Measurements from ENCODE around the gene ATPAF2.
A peak's percentile ranks its signal among the peaks of the same experiment; 100 is the strongest.

ATPAF2 gene

DNA sequence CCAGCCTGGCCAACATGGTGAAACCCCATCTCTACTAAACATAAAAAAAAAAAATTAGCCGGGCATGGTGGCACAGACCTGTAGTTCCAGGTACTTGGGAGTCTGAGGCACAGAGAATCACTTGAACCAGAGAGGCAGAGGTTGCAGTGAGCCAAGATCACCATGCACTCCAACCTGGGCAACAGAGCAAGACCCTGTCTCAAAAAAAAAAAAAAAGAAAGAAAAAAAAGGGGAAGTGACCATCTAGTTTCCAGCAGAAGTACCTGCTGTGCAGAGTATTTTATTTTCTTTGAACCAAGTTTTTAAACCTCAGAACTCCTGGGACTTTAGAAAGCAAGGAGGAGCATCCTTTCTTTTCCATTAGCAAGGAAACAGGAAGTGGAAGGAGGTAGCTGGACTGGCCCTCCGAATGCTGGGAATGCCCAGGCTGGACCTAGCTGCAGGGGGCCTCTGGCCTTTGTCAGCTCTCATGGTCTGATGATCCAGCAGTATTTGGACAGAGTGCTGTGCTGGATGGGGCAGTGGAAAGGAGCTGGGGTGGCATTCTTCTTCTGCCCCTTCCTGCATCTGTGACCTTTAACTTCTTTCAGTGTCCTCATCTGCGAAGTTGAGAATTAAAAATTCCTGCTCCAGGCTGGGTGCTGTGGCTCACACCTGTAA is 6.9 kb upstream of the ATPAF2 start:
- H3K27ac Mint-ChIP-seq, result no peak overlapping the region
- H3K36me3 Mint-ChIP-seq, result peaks cover 7% of the 10 kb centered on the region
- H3K27me3 Mint-ChIP-seq, result no peaks in the 10 kb centered on the region
- H3K9me3 Mint-ChIP-seq (ENCODE audit: low read depth), result no peaks in the 10 kb centered on the region
- no peak overlapping the region for H3K4me3 Mint-ChIP-seq
- H3K4me1 Mint-ChIP-seq (ENCODE audit: low read depth), result peaks cover 20% of the 10 kb centered on the region

DNA sequence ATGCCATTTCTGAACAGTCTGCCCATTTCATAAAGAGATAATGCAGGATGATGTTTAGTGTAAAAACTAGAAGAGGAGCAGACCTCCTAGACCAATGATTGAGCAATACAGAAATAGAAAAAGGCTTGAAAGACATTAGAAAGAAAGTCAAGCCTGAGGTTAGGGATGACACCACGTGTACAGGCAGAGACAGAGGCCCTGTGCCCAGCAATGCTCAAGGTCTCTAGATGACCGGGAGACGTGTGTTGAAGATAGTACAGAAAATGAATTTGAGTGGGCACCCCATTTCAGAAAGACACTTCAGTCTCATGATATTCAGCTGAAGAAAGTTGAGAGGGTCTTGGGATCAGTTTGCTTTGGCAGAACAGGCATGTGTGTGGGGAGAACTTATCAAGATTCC is 5.6 kb upstream of the ATPAF2 start:
- Mint-ChIP-seq H3K9me3 (ENCODE audit: low read depth) (no peaks in the 10 kb centered on the region), H3K4me3 (no peak overlapping the region), H3K27me3 (no peaks in the 10 kb centered on the region), H3K36me3 (peaks cover 5% of the 10 kb centered on the region), H3K27ac (no peak overlapping the region), H3K4me1 (ENCODE audit: low read depth) (peaks cover 28% of the 10 kb centered on the region)

DNA sequence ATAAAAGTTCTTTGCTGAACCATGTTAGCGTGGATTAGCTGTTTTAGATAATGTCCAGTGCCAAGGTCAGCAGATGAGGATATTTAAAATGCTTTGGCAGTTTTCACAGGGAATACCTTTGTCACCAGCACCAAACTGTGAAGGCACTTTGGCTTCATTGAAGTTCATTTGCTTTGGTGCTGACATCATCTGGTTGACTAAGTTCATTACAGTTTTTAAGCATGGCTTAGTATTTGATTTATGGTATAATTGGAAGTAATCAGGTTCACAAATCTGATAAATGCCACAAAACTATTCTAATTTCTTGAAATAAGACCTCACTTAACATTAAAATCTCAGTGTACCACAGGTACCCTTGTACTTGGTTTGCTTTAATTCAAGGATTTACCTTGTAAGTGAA is 4.5 kb upstream of the ATPAF2 start:
- no peaks in the 10 kb centered on the region for H3K9me3 Mint-ChIP-seq (ENCODE audit: low read depth)
- H3K4me1 Mint-ChIP-seq (ENCODE audit: low read depth), result peaks cover 30% of the 10 kb centered on the region
- H3K27me3 Mint-ChIP-seq, result no peaks in the 10 kb centered on the region
- H3K36me3 Mint-ChIP-seq, result peaks cover 5% of the 10 kb centered on the region
- H3K27ac Mint-ChIP-seq, result no peak overlapping the region
- no peak overlapping the region for H3K4me3 Mint-ChIP-seq

DNA sequence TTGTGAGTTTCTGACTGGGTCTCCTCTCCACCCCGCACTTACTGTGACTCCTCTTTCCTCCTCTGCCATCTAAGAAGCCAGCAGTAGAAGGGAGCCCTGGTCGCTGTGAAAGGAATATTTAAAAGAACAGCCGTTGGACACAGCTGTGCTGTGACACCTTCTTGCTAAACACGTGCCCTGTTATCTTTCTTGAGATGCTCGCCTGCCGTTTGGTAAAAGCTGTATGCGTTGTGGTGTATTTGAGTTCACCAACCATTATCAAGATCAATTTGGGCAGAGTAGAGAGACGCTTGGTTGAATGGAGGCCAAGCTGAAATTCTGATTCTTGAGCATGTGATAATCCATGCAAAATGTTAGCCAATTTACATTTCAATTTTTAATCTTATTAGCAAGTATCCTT is 4.0 kb upstream of the ATPAF2 start:
- Mint-ChIP-seq H3K9me3 (ENCODE audit: low read depth) (no peaks in the 10 kb centered on the region), H3K4me1 (ENCODE audit: low read depth) (peaks cover 35% of the 10 kb centered on the region), H3K36me3 (peaks cover 5% of the 10 kb centered on the region), H3K27ac (no peak overlapping the region), H3K27me3 (no peaks in the 10 kb centered on the region), H3K4me3 (no peak overlapping the region)

DNA sequence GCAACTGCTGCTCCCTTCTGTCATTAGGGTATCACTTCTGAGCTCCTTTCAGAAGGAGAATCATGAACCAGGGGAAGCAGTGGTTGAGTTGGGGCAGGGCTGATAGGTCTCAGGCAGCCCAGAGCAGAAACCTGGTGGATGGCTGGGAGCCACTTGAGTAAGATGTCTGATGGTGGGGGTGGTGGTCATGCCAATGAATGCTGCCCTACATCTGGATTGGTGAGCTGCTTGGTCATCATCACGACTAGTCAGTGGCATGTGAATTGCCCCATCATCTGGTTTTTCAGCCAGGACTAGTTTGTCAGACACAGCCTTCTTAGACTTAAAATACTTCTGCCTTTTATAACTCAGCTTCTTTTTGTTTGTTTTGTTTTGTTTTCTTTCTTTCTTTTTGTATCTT is 2.8 kb upstream of the ATPAF2 start:
- H3K4me3 Mint-ChIP-seq, result peak overlapping the region; percentile 91
- H3K4me1 Mint-ChIP-seq (ENCODE audit: low read depth), result peaks cover 45% of the 10 kb centered on the region

GRCh38 chr17:18040261-18040858 is 1.4 kb upstream of the ATPAF2 start:
- Mint-ChIP-seq H3K36me3 (peaks cover 3% of the 10 kb centered on the region), H3K27me3 (no peaks in the 10 kb centered on the region), H3K9me3 (ENCODE audit: low read depth) (no peaks in the 10 kb centered on the region), H3K27ac (peak overlapping the region; percentile 87), H3K4me3 (peak overlapping the region; percentile 91), H3K4me1 (ENCODE audit: low read depth) (peaks cover 48% of the 10 kb centered on the region)

More for the DNA sequence above, 2.8 kb upstream of the ATPAF2 start:
- Mint-ChIP-seq H3K36me3 (peaks cover 3% of the 10 kb centered on the region), H3K9me3 (ENCODE audit: low read depth) (no peaks in the 10 kb centered on the region), H3K27me3 (no peaks in the 10 kb centered on the region), H3K27ac (peak overlapping the region; percentile 74)

DNA sequence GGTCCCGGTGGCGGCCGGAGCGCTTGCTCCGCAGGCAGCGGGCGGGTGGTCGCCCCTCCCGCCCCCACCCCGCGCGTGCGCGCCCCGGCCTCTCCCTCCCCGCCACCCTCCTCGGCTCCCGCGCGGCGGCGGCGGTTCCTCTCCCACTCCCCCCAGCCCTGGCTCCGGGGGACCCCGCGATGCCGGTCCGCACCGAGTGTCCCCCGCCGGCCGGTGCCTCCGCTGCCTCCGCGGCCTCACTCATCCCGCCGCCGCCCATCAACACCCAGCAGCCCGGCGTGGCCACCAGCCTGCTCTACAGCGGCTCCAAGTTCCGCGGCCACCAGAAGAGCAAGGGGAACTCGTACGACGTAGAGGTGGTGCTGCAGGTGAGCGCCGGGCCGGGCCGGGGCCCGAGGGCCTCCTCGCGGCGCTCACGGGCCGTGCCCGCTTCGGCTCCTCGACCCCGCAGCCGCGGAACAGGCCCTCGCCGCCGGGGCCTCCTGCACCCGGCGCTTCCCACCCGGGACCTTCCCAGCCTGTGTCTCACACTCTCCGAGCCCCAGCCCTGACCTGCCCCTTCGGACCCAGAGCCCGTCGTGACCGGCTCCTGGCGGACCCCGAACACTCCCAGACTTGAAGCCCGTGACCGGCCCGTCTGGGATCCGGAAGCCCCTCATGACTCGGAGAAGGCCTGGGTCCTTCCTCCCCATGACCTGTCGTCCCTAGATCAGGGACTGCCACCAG is 730 bp upstream of the ATPAF2 start:
- peak overlapping the region; percentile 87 for H3K27ac Mint-ChIP-seq
- H3K4me1 Mint-ChIP-seq (ENCODE audit: low read depth), result peaks cover 50% of the 10 kb centered on the region
- H3K36me3 Mint-ChIP-seq, result peaks cover 2% of the 10 kb centered on the region
- no peaks in the 10 kb centered on the region for H3K27me3 Mint-ChIP-seq
- no peaks in the 10 kb centered on the region for H3K9me3 Mint-ChIP-seq (ENCODE audit: low read depth)
- H3K4me3 Mint-ChIP-seq, result peak overlapping the region; percentile 97

- peak overlapping the region; percentile 97 for H3K4me3 Mint-ChIP-seq
- H3K27me3 Mint-ChIP-seq, result no peaks in the 10 kb centered on the region
Observed at GRCh38 chr17:18038149-18038850, 668 bp downstream of the ATPAF2 start.

GRCh38 chr17:18037486-18037885 is 1.5 kb downstream of the ATPAF2 start:
- H3K4me1 Mint-ChIP-seq (ENCODE audit: low read depth), result peaks cover 55% of the 10 kb centered on the region
- H3K27ac Mint-ChIP-seq, result peak overlapping the region; percentile 95

More at GRCh38 chr17:18038149-18038850, 668 bp downstream of the ATPAF2 start:
- Mint-ChIP-seq H3K9me3 (ENCODE audit: low read depth) (no peaks in the 10 kb centered on the region), H3K36me3 (no peaks in the 10 kb centered on the region), H3K27ac (peak overlapping the region; percentile 95), H3K4me1 (ENCODE audit: low read depth) (peaks cover 54% of the 10 kb centered on the region)

DNA sequence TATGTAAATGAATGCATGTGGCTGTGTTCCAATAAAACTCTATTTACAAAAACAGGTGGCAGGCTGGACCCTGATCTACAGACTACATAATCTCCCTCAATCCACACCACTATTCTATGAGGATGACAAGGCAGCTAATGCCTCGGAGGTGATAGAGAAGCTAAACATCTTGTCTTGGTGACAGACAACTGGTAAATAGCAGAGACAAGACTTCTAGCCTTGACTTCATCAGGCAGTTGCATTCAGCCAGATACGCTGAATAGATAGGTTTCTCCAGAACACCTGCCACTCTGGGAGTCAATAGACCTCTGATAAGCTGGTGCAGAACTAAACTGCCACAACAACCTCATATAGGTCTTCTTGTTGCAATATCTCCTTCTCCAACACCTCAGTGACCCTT is 3.3 kb downstream of the ATPAF2 start:
- Mint-ChIP-seq H3K36me3 (no peaks in the 10 kb centered on the region), H3K27me3 (no peaks in the 10 kb centered on the region), H3K4me3 (no peak overlapping the region), H3K9me3 (ENCODE audit: low read depth) (no peaks in the 10 kb centered on the region), H3K27ac (no peak overlapping the region), H3K4me1 (ENCODE audit: low read depth) (peaks cover 39% of the 10 kb centered on the region)

More at GRCh38 chr17:18037486-18037885, 1.5 kb downstream of the ATPAF2 start:
- no peaks in the 10 kb centered on the region for H3K36me3 Mint-ChIP-seq
- H3K27me3 Mint-ChIP-seq, result no peaks in the 10 kb centered on the region
- peak overlapping the region; percentile 97 for H3K4me3 Mint-ChIP-seq
- no peaks in the 10 kb centered on the region for H3K9me3 Mint-ChIP-seq (ENCODE audit: low read depth)

GRCh38 chr17:18033442-18034099 is 5.4 kb downstream of the ATPAF2 start:
- no peaks in the 10 kb centered on the region for H3K36me3 Mint-ChIP-seq
- peak overlapping the region; percentile 61 for H3K27ac Mint-ChIP-seq
- H3K4me3 Mint-ChIP-seq, result no peak overlapping the region
- H3K4me1 Mint-ChIP-seq (ENCODE audit: low read depth), result peaks cover 30% of the 10 kb centered on the region
- no peaks in the 10 kb centered on the region for H3K9me3 Mint-ChIP-seq (ENCODE audit: low read depth)
- no peaks in the 10 kb centered on the region for H3K27me3 Mint-ChIP-seq

DNA sequence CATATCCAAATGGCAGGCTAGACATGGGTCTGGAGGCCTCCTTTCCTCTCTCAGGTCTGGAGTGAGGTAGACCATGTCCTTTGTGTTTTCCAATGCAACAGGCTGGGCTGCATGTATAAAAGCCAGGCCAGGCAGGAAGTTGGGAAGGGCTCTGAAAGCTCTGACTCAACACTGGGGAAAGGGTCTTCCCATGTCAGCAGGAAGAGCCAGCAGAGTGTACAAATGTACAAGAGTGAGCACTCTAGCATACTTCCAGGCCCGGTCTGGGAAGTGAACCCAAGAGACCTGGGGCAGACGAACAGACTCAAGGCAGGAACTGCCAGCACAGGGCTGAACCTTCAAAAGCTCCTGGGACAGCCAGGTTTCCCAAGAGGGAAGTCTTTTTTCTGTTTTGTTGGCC is 7.0 kb downstream of the ATPAF2 start:
- H3K4me3 Mint-ChIP-seq, result no peak overlapping the region

GRCh38 chr17:18028952-18029540 is 9.9 kb downstream of the ATPAF2 start:
- Mint-ChIP-seq H3K9me3 (ENCODE audit: low read depth) (no peaks in the 10 kb centered on the region), H3K27ac (no peak overlapping the region), H3K4me3 (no peak overlapping the region), H3K36me3 (peaks cover 6% of the 10 kb centered on the region), H3K27me3 (no peaks in the 10 kb centered on the region), H3K4me1 (ENCODE audit: low read depth) (peaks cover 28% of the 10 kb centered on the region)

More for the DNA sequence above, 7.0 kb downstream of the ATPAF2 start:
- Mint-ChIP-seq H3K4me1 (ENCODE audit: low read depth) (peaks cover 16% of the 10 kb centered on the region), H3K27ac (no peak overlapping the region), H3K9me3 (ENCODE audit: low read depth) (no peaks in the 10 kb centered on the region), H3K36me3 (peaks cover 3% of the 10 kb centered on the region), H3K27me3 (no peaks in the 10 kb centered on the region)
